HG03469 (cell line): Measurements from ENCODE around the gene USP36.
"Not testable (repeated sequence)": the region's sequence is repeated elsewhere in the genome, so short reads cannot be mapped to it uniquely, and the experiment has no call there.

ENCODE experiments used
- ATAC-seq: cut with Tn5 transposase; IDR thresholded peaks from one replicate; pipeline ENCODE4 v1.9.1; 2021; ENCODE audit warnings: mild to moderate bottlenecking, moderate library complexity, moderate number of reproducible peaks; ENCODE audit not compliant: unreplicated experiment

The USP36 gene

GRCh38 chr17:78873519-78874340, 33.1 kb upstream of the USP36 start:
- ATAC-seq = no peak

GRCh38 chr17:78872486-78872885, 31.9 kb upstream of the USP36 start:
- no peak for ATAC-seq

GRCh38 chr17:78870621-78871020, 30.0 kb upstream of the USP36 start:
- ATAC-seq = no peak

- ATAC-seq = no peak
Observed at GRCh38 chr17:78868391-78868790, 27.8 kb upstream of the USP36 start.

GRCh38 chr17:78867046-78867445, 26.4 kb upstream of the USP36 start:
- ATAC-seq = not testable (repeated sequence)

GRCh38 chr17:78865682-78866390, 25.2 kb upstream of the USP36 start:
- ATAC-seq = no peak

GRCh38 chr17:78864117-78864516, 23.5 kb upstream of the USP36 start:
- ATAC-seq = no peak

GRCh38 chr17:78862073-78863023, 21.7 kb upstream of the USP36 start:
- ATAC-seq = no peak

GRCh38 chr17:78861229-78861628, 20.6 kb upstream of the USP36 start:
- no peak for ATAC-seq

- ATAC-seq = no peak
Observed at GRCh38 chr17:78859051-78859450, 18.4 kb upstream of the USP36 start.

- ATAC-seq = no peak
Observed at GRCh38 chr17:78857266-78857665, 16.7 kb upstream of the USP36 start.

- no peak for ATAC-seq
Observed at GRCh38 chr17:78855561-78856165, 15.0 kb upstream of the USP36 start.

- ATAC-seq = no peak
Observed at GRCh38 chr17:78854508-78854907, 13.9 kb upstream of the USP36 start.

- ATAC-seq = no peak
Observed at GRCh38 chr17:78853926-78854394, 13.3 kb upstream of the USP36 start.

- ATAC-seq = no peak
Observed at GRCh38 chr17:78852709-78853121, 12.1 kb upstream of the USP36 start.

GRCh38 chr17:78849026-78849425, 8.4 kb upstream of the USP36 start:
- ATAC-seq = no peak

GRCh38 chr17:78847052-78847451, 6.4 kb upstream of the USP36 start:
- no peak for ATAC-seq

- no peak for ATAC-seq
Observed at GRCh38 chr17:78844301-78845005, 3.8 kb upstream of the USP36 start.

- ATAC-seq = no peak
Observed at GRCh38 chr17:78842881-78843565, 2.4 kb upstream of the USP36 start.

- ATAC-seq = no peak
Observed at GRCh38 chr17:78840530-78840779, 159 bp downstream of the USP36 start.
